ENCODE results near the gene MYL11. TPM values are rescaled to one million over a fixed set of nuclear protein-coding genes. Genes with fewer than 3 reads are reported as not detected.

Gene MYL11
- total RNA-seq, 1 experiment from 2014 or later = not detected

DNA sequence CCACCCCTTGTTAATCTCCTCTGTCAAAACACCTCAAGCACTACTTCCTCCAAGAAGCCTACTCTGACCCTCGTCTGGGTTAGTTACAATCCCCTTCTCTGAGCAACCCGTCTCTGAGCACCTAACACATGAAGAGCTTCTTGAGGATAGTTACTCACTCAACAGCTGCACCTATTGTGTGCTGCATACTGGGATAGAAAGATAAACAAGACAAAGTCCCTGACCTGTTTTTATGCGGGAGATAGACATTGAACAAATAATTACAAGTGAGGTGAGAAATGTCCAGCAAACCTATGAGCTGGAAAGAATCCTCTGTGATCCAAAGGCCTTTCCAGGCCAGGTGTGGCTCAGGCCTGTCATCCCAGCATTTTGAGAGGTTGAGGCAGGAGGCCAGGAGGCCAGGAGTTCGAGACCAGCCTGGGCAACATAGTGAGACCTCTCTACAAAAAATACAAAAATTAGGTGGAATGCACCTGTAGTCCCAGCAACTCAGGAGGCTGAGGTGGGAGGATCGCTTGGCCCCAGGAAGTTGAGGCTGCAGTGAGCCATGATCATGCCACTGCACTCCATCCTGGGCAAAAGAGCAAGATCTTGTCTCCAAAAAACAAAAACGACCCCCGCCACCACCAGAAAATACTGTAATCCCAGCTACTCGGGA, 27.3 kb downstream of the MYL11 start (continued):
- TF ChIP-seq, protein P1, sequence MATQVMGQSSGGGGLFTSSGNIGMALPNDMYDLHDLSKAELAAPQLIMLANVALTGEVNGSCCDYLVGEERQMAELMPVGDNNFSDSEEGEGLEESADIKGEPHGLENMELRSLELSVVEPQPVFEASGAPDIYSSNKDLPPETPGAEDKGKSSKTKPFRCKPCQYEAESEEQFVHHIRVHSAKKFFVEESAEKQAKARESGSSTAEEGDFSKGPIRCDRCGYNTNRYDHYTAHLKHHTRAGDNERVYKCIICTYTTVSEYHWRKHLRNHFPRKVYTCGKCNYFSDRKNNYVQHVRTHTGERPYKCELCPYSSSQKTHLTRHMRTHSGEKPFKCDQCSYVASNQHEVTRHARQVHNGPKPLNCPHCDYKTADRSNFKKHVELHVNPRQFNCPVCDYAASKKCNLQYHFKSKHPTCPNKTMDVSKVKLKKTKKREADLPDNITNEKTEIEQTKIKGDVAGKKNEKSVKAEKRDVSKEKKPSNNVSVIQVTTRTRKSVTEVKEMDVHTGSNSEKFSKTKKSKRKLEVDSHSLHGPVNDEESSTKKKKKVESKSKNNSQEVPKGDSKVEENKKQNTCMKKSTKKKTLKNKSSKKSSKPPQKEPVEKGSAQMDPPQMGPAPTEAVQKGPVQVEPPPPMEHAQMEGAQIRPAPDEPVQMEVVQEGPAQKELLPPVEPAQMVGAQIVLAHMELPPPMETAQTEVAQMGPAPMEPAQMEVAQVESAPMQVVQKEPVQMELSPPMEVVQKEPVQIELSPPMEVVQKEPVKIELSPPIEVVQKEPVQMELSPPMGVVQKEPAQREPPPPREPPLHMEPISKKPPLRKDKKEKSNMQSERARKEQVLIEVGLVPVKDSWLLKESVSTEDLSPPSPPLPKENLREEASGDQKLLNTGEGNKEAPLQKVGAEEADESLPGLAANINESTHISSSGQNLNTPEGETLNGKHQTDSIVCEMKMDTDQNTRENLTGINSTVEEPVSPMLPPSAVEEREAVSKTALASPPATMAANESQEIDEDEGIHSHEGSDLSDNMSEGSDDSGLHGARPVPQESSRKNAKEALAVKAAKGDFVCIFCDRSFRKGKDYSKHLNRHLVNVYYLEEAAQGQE (IDR thresholded peaks at IDR 0.05; ENCODE audit: low read depth) = no peak

DNA sequence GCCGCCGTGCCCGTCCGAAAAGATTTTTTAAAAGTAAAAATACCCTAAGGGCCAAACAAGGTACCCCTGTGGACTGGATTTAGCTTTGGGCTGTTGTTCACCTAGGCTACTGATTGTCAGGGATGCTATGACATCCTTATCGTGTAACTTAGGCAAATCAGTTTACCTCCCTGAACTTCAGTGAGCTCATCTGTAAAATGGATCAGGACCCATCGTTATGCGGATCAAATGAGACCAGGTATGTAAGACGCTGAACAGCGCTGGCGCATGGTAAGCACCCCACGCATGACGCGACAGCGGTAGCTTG, 32.1 kb downstream of the MYL11 start:
- H3K27ac ChIP-seq (ENCODE audit: low read depth, low read length) = peak overlapping the region; percentile 87
- DNase-seq (ENCODE audit: low read depth, low spot score) = no peak
- H4K20me1 ChIP-seq (ENCODE audit: insufficient read depth) = no peaks in the 10 kb centered on the region
- no peaks in the 10 kb centered on the region for H3K27me3 ChIP-seq (ENCODE audit: insufficient read depth, low read length)
- no TSS peak for BruUV-seq (replicated peaks)
- no peak for ATAC-seq
- H3K9ac ChIP-seq (ENCODE audit: low read length) = peak overlapping the region; percentile 88
- no peaks in the 10 kb centered on the region for H3K9me3 ChIP-seq (ENCODE audit: control insufficient read depth in 1 of 2, insufficient read depth in 1 of 2, low read depth in 1 of 2, low read length in 2 of 2)
- no peaks in the 10 kb centered on the region for H3K9me2 ChIP-seq (ENCODE audit: insufficient read depth)
- ChIA-PET RAD21 (ENCODE audit: low non-redundant PET in 1 of 2, low total read pairs in 2 of 2, uncharacterized antibody in 2 of 2, unreplicated experiment in 2 of 2) (interaction anchor here in 1 of 2 experiments (1.0 kb wide), 1 partner anchor 11 kb away, joined by 3 read pairs; no protein-coding TSS in a partner anchor), CTCF (interaction anchor here (1.1 to 1.7 kb wide), 5 partner anchors 11 to 315 kb away, joined by 3 to 5 read pairs (median 4); partner anchors contain the start of genes DCTPP1, TBX6 and ZNF48), POLR2A (interaction anchor here (1.3 to 2.7 kb wide), 4 partner anchors 9 to 36 kb away, joined by 3 to 10 read pairs (median 10); partner anchors contain the start of genes TBC1D10B and ZNF48)
- H3K36me3 ChIP-seq (ENCODE audit: control insufficient read depth in 1 of 2, insufficient read depth in 2 of 2, low read length in 2 of 2) = peaks cover 2 to 4% of the 10 kb centered on the region in 2 experiments; a peak in 1 of 4 replicates
- peaks cover 18 to 26% of the 10 kb centered on the region in 2 experiments for H3K4me1 ChIP-seq (ENCODE audit: control insufficient read depth in 1 of 2, insufficient read depth in 2 of 2, low read length in 2 of 2)
- peak overlapping the region; percentile 88 for H3K4me2 ChIP-seq (ENCODE audit: low read length)
- H3K4me3 ChIP-seq (replicated peaks in 1 of 2; ENCODE audit: low read depth in 1 of 2, low read length in 2 of 2) = peak overlapping the region; percentile 80 to 93
- intact Hi-C loops (cut with micrococcal nuclease) = loop anchor here (5.0 kb wide), 1 partner anchor 314 kb away; the partner anchor contains the start of gene TBX6
- H2AFZ ChIP-seq (ENCODE audit: low read depth, low read length, poor library complexity, severe bottlenecking) = no peak overlapping the region
- H3K79me2 ChIP-seq (ENCODE audit: insufficient read depth, low read length) = peaks cover 24% of the 10 kb centered on the region
- TF ChIP-seq CBX3 (IDR thresholded peaks at IDR 0.05; ENCODE audit: low read depth) (no peak), SRF (IDR thresholded peaks at IDR 0.05; ENCODE audit: low read depth) (no peak), JUND (IDR thresholded peaks at IDR 0.05) (no peak), EZH2phosphoT487 (IDR thresholded peaks at IDR 0.05; ENCODE audit: borderline replicate concordance) (no peak), CEBPB (IDR thresholded peaks at IDR 0.05; ENCODE audit: low read depth) (no peak), ATF3 (IDR thresholded peaks at IDR 0.05) (no peak), YY1 (IDR thresholded peaks at IDR 0.05; ENCODE audit: extremely low read depth, insufficient replicate concordance, low read depth, low read length) (no peak), POLR2AphosphoS5 (IDR thresholded peaks at IDR 0.05; ENCODE audit: low read depth, low read length) (no peak), SIN3A (IDR thresholded peaks at IDR 0.05; ENCODE audit: low read depth) (no peak), ZFX (IDR thresholded peaks at IDR 0.05) (no peak), RAD21 (IDR thresholded peaks at IDR 0.05; ENCODE audit: low read depth) (no peak), ELF1 (IDR thresholded peaks at IDR 0.05; ENCODE audit: borderline replicate concordance, low read depth) (no peak), ZBTB33 (IDR thresholded peaks at IDR 0.05; ENCODE audit: extremely low read depth, insufficient replicate concordance, low read length) (no peak)
- TF ChIP-seq, protein P2, sequence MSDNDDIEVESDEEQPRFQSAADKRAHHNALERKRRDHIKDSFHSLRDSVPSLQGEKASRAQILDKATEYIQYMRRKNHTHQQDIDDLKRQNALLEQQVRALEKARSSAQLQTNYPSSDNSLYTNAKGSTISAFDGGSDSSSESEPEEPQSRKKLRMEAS (IDR thresholded peaks at IDR 0.05) = no peak
- TF ChIP-seq, protein P1 (IDR thresholded peaks at IDR 0.05; ENCODE audit: low read depth) = no peak
